Liver (tissue), 9 donors: ENCODE data around the gene GAGE1. TPM values are rescaled to one million over a fixed set of nuclear protein-coding genes. Genes with fewer than 3 reads are reported as not detected.

ENCODE experiments used
- DNase-seq: peaks from one replicate; pipeline ENCODE4 v3.0.0-alpha.2; 2017; ENCODE audit warnings: low spot score
- H3K27ac ChIP-seq, 2 donors: one replicate each; pipeline ENCODE4 v1.7.0; 2013; ENCODE audit warnings: inconsistent platforms in 2 of 2, low read length in 2 of 2, control low read depth in 1 of 2, low read depth in 1 of 2, mild to moderate bottlenecking in 1 of 2
- H3K27me3 ChIP-seq, 4 donors: one replicate each; pipeline versions ENCODE4 v1.6.1 to v1.7.0; 2013; ENCODE audit warnings: low read length in 3 of 4, inconsistent platforms in 1 of 4, mild to moderate bottlenecking in 1 of 4, moderate library complexity in 1 of 4; ENCODE audit not compliant: control insufficient read depth in 4 of 4, insufficient read depth in 4 of 4
- H3K36me3 ChIP-seq, 4 donors: one replicate each; pipeline versions ENCODE4 v1.6.1 to v1.7.0; 2013; ENCODE audit warnings: low read length in 3 of 4, mild to moderate bottlenecking in 3 of 4, low read depth in 1 of 4, moderate library complexity in 1 of 4; ENCODE audit not compliant: control insufficient read depth in 4 of 4, insufficient read depth in 3 of 4
- H3K4me1 ChIP-seq, 4 donors: one replicate each; pipeline versions ENCODE4 v1.6.1 to v1.7.0; 2013; ENCODE audit warnings: low read length in 3 of 4, mild to moderate bottlenecking in 3 of 4, moderate library complexity in 1 of 4; ENCODE audit not compliant: control insufficient read depth in 4 of 4, insufficient read depth in 4 of 4
- H3K4me3 ChIP-seq, 3 donors: one replicate each; pipeline versions ENCODE4 v1.6.1 to v1.7.0; 2013; ENCODE audit warnings: low read length in 3 of 3, control low read depth in 1 of 3, low read depth in 1 of 3, mild to moderate bottlenecking in 1 of 3
- H3K9ac ChIP-seq, 2 donors: one replicate each; pipeline ENCODE4 v1.7.0; 2013; ENCODE audit warnings: low read length in 2 of 2, mild to moderate bottlenecking in 2 of 2, moderate library complexity in 2 of 2, control low read depth in 1 of 2, low read depth in 1 of 2
- H3K9me3 ChIP-seq, 4 donors: one replicate each; pipeline versions ENCODE4 v1.6.1 to v1.7.0; 2013; ENCODE audit warnings: low read length in 3 of 4; ENCODE audit not compliant: control insufficient read depth in 4 of 4
- ATF3 ChIP-seq: IDR thresholded peaks from 2 replicates; pipeline ENCODE4 v1.6.1; 2016; ENCODE audit warnings: antibody characterized with exemption
- GABPA ChIP-seq, 2 donors: IDR thresholded peaks in 1 of 2; conservative IDR thresholded peaks in 1 of 2; 2 replicates each; pipeline ENCODE4 v1.6.1; 2016; ENCODE audit warnings: antibody characterized with exemption in 2 of 2, mild to moderate bottlenecking in 1 of 2, moderate library complexity in 1 of 2
- HNF4G ChIP-seq: IDR thresholded peaks from 2 replicates; pipeline ENCODE4 v1.6.1; 2016; ENCODE audit warnings: antibody characterized with exemption
- JUND ChIP-seq, 2 donors: IDR thresholded peaks; 2 replicates each; pipeline ENCODE4 v1.6.1; 2016; ENCODE audit warnings: antibody characterized with exemption in 2 of 2
- MAX ChIP-seq: IDR thresholded peaks from 2 replicates; pipeline ENCODE4 v1.6.1; 2016; ENCODE audit warnings: antibody characterized with exemption
- RAD21 ChIP-seq, 2 donors: IDR thresholded peaks; 2 replicates each; pipeline ENCODE4 v1.6.1; 2016; ENCODE audit warnings: antibody characterized with exemption in 2 of 2, mild to moderate bottlenecking in 2 of 2
- RXRA ChIP-seq, 2 donors: IDR thresholded peaks; 2 replicates each; pipeline ENCODE4 v1.6.1; 2017 to 2018; ENCODE audit warnings: antibody characterized with exemption in 2 of 2, mild to moderate bottlenecking in 1 of 2
- SP1 ChIP-seq: IDR thresholded peaks from 2 replicates; pipeline ENCODE4 v1.6.1; 2018; ENCODE audit warnings: antibody characterized with exemption, mild to moderate bottlenecking
- YY1 ChIP-seq: IDR thresholded peaks from 2 replicates; pipeline ENCODE4 v1.6.1; 2016; ENCODE audit warnings: antibody characterized with exemption, mild to moderate bottlenecking
- WGBS: extraction: QIAGEN DNeasy Blood & Tissue Kit; methylation state at CpG from one replicate; pipeline ENCODE4 v1.1.7; 2013; 5-methylcytosine and 5-hydroxymethylcytosine counted together
- polyA plus RNA-seq, 2 donors: library from polyadenylated mRNA; stranded (reverse) in 1 of 2; unstranded in 1 of 2; fragments of 200-250 nt in 1 of 2; fragments of >200 nt in 1 of 2; fragmentation: Nextera tagmentation in 1 of 2; extraction: Ambion mirVana in 1 of 2; gene quantifications; one replicate each; pipeline versions ENCODE4 v1.2.1 to v1.2.3, GENCODE V29; 2013 to 2015
- total RNA-seq, 2 donors: library from RNA; depleted of rRNA; stranded (reverse); fragments of >200 nt; gene quantifications; one replicate each; pipeline ENCODE4 v1.2.3, GENCODE V29; 2014
- donor health status: healthy.
- donor health status: healthy.
- donor health status: healthy.
- donor health status: healthy.
- donor health status: healthy.

The GAGE1 gene
- total and polyA plus RNA-seq, 4 donors, result not detected

- TF ChIP-seq SP1 (no peak), ATF3 (no peak), GABPA (IDR thresholded peaks at IDR 0.05 in 1 of 2, conservative IDR thresholded peaks at IDR 0.05 in 1 of 2) (no peak), JUND (IDR thresholded peaks at IDR 0.05) (no peak), RXRA (IDR thresholded peaks at IDR 0.05) (no peak)
These were observed 46.3 kb downstream of the GAGE1 start (continued) for GRCh38 chrX:49644991-49645637.

GRCh38 chrX:49656533-49656932 is 57.7 kb downstream of the GAGE1 start:
- no peaks in the 10 kb centered on the region for H3K4me1 ChIP-seq
- no peaks in the 10 kb centered on the region for H3K36me3 ChIP-seq
- no peaks in the 10 kb centered on the region for H3K9me3 ChIP-seq
- no peak for DNase-seq
- WGBS, result 68% methylated on average over 3 of the region's 3 CpGs
- H3K9ac ChIP-seq, result no peak overlapping the region
- H3K27ac ChIP-seq, result no peak overlapping the region
- no peaks in the 10 kb centered on the region for H3K27me3 ChIP-seq
- no peak overlapping the region for H3K4me3 ChIP-seq
- no peak for TF ChIP-seq MAX
- TF ChIP-seq RAD21 (IDR thresholded peaks at IDR 0.05), result no peak
- TF ChIP-seq YY1, result no peak
- no peak for TF ChIP-seq ATF3
- TF ChIP-seq JUND (IDR thresholded peaks at IDR 0.05), result no peak
- TF ChIP-seq HNF4G, result no peak

Other genes with a start within 250 kb of the GAGE1 start
- not detected for gene GAGE12C, start 66.8 kb upstream of the GAGE1 start, total RNA-seq
- gene GAGE12C, start 66.8 kb upstream of the GAGE1 start, polyA plus RNA-seq, result not detected
- not detected for gene GAGE12D, start 57.3 kb upstream of the GAGE1 start, total RNA-seq
- not detected for gene GAGE12D, start 57.3 kb upstream of the GAGE1 start, polyA plus RNA-seq
- gene GAGE12E, start 47.7 kb upstream of the GAGE1 start, total RNA-seq, result not detected
- gene GAGE12E, start 47.7 kb upstream of the GAGE1 start, polyA plus RNA-seq, result not detected
- gene GAGE12F, start 38.2 kb upstream of the GAGE1 start, total RNA-seq, result not detected
- not detected for gene GAGE12F, start 38.2 kb upstream of the GAGE1 start, polyA plus RNA-seq
- not detected for gene GAGE12G, start 28.6 kb upstream of the GAGE1 start, total RNA-seq
- not detected for gene GAGE12G, start 28.6 kb upstream of the GAGE1 start, polyA plus RNA-seq
- gene GAGE12H, start 19.1 kb upstream of the GAGE1 start, total RNA-seq, result not detected
- gene GAGE12H, start 19.1 kb upstream of the GAGE1 start, polyA plus RNA-seq, result not detected
- not detected for gene GAGE2A, start 9.5 kb upstream of the GAGE1 start, total RNA-seq
- not detected for gene GAGE2A, start 9.5 kb upstream of the GAGE1 start, polyA plus RNA-seq
- not detected for gene PAGE1, start 97.0 kb downstream of the GAGE1 start, total RNA-seq
- gene PAGE1, start 97.0 kb downstream of the GAGE1 start, polyA plus RNA-seq, result not detected
- not detected for gene PAGE4, start 230.3 kb downstream of the GAGE1 start, total RNA-seq
- not detected for gene PAGE4, start 230.3 kb downstream of the GAGE1 start, polyA plus RNA-seq